RWPE1 (cell line): ENCODE measurements around the gene NCKAP5.
A peak's percentile ranks its signal among the peaks of the same experiment; 100 is the strongest.

Experiments used
- CTCF ChIA-PET: fragments of 350-600 bp; sonication (Branson Sonifier 250); formaldehyde crosslinking; extraction: SDS; loops from one replicate; lab custom pipeline; 2021; lab: Yijun Ruan, JAX
- POLR2A ChIA-PET: fragments of 400-600 bp; formaldehyde crosslinking; extraction: SDS; loops from one replicate; lab custom pipeline; 2020; ENCODE audit warnings: antibody characterized with exemption; ENCODE audit not compliant: low non-redundant PET; lab: Yijun Ruan, JAX
- DNase-seq: peaks from one replicate; pipeline ENCODE4 v3.0.0; 2012; ENCODE audit warnings: low spot score
- H3K27ac ChIP-seq: fragments of 450-650 bp; 2 replicates; pipeline ENCODE4 v1.5.1; 2017
- CTCF ChIP-seq: fragments of 450-650 bp; conservative IDR thresholded peaks from 2 replicates; pipeline ENCODE4 v1.5.1; 2017; ENCODE audit warnings: low read depth, mild to moderate bottlenecking

Gene NCKAP5

GRCh38 chr2:133382566-133382965, 185.7 kb downstream of the NCKAP5 start:
- no peak overlapping the region for H3K27ac ChIP-seq
- ChIA-PET POLR2A (no interaction called here), CTCF (no interaction called here)
- no peak for TF ChIP-seq CTCF
- no peak for DNase-seq

- DNase-seq = no peak
- POLR2A ChIA-PET = no interaction called here
- CTCF ChIA-PET = no interaction called here
- TF ChIP-seq CTCF = no peak
- no peak overlapping the region for H3K27ac ChIP-seq
These were observed 187.3 kb downstream of the NCKAP5 start for GRCh38 chr2:133380991-133381390.

- ChIA-PET POLR2A (no interaction called here), CTCF (no interaction called here)
- peak; percentile 56 for DNase-seq
- no peak overlapping the region for H3K27ac ChIP-seq
- TF ChIP-seq CTCF = no peak
These were observed 189.2 kb downstream of the NCKAP5 start for GRCh38 chr2:133378928-133379549.

GRCh38 chr2:133378386-133378785, 189.9 kb downstream of the NCKAP5 start:
- DNase-seq = no peak
- peak overlapping the region; percentile 47; the same call in 1 of the 2 replicates for H3K27ac ChIP-seq
- TF ChIP-seq CTCF = no peak
- CTCF ChIA-PET = no interaction called here
- POLR2A ChIA-PET = no interaction called here

- H3K27ac ChIP-seq = peak overlapping the region; percentile 80
- ChIA-PET POLR2A (no interaction called here), CTCF (interaction anchor here (0.7 kb wide), 1 partner anchor 1548 kb away, joined by 3 read pairs; no protein-coding TSS in a partner anchor)
- no peak for TF ChIP-seq CTCF
- DNase-seq = no peak
These were observed 190.7 kb downstream of the NCKAP5 start for GRCh38 chr2:133377599-133377998.

GRCh38 chr2:133377021-133377481, 191.2 kb downstream of the NCKAP5 start:
- no peak overlapping the region for H3K27ac ChIP-seq
- ChIA-PET POLR2A (no interaction called here), CTCF (interaction anchor here (0.7 kb wide), 1 partner anchor 16 kb away, joined by 3 read pairs; no protein-coding TSS in a partner anchor)
- no peak for TF ChIP-seq CTCF
- DNase-seq = no peak
